Effector CD8-positive, alpha-beta T cell (primary cell): Measurements from ENCODE around the gene DUSP16.

ENCODE experiments used
- DNase-seq: peaks from one replicate; lab custom pipeline; 2025; lab: John Stamatoyannopoulos, UW

Gene DUSP16

DNA sequence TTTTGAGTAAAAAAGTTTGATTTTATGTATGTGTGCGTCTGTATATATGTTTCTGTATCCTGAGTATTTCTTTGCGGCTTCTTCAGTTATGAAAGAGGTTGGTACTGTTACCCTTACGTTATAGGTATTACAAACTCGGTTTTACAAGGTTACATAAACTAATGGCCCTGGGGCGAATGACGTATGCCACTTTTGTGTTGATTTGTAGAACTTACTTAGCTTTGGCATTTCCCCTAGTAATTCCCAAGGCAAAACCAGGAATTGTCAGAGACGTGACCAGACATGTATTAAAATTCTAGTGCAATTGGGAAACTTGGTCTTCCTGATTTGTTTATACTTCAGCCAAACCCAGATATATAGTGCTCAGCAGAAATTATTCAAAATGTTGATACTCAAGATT lies 93.3 kb downstream of the DUSP16 start:
- DNase-seq: no peak

DNA sequence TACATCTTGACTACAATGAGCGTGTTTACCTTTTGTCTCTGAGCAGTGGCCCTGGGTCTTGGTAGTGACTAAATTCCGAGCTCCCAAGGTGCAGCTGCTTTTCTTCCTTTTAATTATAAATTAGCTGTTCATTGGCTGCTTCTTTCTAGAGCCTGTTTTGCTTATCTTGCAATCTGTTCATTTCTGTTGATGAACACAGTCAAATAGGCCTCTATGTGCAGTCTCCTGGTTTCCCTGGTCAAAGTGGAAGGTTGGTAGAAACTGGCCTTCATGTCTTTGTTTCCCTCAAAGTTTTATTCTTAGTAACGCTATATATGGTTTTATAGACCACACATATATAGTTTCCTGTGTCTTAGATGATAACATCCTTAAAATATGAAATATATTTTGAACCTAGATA lies 94.1 kb downstream of the DUSP16 start:
- DNase-seq: no peak

DNA sequence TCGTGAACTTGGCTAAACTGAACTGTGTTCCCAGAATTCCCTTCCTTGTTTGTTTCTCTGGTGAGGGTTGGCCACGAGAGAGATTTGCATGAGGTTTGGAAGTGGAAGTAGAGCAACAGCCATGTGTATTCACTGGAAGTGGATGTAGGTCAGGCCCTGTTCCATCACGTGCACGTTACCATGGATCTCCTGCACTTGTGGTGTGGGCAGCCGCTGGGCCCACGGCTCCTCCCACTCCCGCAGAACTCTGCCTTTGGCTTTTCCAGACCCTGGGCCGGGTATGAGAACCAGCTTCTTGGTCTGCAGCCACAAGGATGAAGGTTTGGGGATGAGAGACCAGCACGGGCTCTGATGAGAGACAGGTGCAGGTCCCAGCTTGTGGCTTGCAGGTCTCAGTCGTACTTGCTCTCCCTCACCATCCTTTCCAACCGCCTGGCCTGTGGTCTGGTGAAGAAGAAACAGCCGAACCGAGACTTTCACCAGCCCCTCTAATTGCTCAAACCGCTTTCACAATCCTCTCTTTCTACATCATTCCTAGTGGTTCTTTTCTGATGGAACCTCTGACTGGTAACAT lies 94.9 kb downstream of the DUSP16 start:
- no peak for DNase-seq

DNA sequence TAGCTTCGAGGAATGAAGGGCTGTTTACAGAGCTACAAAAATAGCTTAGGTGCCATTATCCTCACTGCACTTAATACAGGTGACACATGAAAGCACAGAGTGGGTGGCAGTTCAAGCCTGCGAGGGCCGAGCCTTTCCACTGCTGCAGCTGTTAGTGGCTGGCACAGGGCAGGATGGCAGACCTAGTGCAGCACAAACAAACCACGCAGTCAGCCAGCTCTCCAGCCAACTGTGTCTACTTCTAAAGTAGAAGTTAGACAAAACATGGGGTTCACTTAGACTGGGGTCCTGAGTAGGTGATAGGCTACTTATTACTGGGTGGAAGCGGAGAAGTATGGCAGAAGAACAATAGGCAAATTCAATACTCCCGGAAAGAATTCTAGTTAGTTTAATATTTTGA lies 95.4 kb downstream of the DUSP16 start:
- no peak for DNase-seq

DNA sequence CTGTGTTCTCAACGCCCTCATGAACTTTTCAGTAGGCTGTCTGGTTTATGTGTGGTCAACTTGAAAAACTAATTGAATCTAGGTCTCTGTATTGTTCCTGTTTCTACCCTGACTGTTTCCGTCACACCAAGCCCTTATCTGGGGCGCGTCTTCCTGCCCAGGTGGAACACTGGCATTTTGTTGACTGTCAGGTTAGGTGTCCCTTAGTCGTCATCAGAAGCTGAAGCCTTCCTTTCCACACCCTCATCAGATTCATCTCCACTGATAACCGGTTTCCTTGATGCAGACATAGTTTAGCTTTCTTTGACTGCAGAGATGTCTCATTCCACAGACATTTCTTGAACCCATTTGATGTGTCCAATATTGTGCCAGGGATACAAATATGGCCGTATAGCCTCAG lies 96.5 kb downstream of the DUSP16 start:
- DNase-seq: peak; percentile 3

DNA sequence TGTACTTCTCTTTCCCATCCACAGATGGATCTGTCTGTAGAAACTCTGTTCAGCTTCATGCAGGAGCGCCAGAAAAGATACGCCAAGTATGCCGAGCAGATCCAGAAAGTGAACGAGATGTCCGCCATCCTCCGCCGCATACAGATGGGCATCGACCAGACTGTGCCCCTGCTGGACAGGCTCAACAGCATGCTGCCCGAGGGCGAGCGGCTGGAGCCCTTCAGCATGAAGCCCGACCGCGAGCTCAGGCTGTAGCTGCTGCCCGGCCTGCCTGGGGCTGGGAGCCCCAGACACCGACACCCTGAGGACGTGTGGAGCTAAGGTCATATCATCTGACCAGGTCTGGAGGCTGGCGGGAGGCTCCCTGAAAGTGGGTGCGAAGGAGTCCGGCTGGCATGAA lies 97.1 kb downstream of the DUSP16 start:
- DNase-seq: no peak

DNA sequence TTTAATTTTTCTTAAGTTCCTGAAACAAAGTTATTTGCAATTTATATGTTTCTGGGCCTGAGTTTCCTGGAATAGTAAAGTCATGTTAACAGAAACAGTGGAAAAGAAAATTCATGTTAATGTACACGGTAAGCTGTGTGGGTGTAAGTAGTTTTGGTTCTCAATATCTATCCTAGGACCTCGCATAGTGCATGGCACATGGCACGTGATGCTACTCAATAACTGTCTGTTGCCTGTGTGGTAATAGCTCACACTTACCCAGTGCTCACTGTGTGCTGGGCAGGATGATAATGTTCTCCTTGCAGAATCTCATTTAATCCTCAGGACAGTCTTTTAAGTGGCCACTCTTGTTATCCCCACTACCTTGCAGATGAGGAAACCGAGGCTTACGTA lies 100.7 kb downstream of the DUSP16 start:
- no peak for DNase-seq

DNA sequence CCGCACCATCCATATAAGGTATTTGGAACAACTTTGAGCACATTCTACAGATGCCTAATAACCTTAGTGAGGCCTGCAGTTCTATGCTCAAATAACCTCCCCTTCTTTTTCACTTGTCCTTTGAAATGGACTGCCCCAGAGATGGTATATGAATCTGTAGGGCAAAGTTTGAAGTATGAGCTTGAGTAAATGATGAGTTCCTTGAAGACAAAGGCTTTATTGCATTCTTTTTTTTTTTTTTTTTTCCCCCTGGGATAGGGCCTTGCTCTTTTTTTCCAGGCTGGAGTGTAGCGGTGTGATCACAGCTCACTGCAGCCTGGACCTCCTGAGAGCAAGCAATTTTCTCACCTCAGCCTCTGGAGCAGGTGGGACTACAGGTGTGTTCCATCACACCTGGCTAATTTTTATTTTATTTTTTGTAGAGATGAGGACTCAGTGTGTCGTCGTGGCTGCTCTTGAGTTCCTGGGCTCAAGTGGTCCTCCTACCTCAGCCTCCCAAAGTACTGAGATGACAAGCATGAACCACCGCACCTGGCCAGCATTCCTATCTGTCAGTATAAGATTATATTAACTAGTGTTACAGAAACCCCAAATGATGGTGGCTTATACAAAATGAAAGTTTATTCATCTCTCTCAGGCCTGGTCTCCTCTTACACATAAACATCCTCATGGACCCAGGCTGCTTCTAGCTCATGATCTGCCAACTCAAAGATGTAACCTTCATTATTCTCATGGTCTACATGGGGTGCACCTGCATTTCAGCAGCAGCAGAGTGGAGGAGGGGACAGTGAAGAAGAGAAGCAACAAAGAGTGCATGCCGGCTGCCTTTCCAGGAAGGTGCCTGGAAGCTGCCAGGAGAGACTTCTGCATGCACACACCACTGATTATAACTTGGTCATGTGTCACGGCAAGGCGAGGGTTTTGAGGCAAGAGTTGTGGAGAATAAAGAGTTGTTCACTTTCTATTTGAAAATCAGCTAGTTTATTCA lies 101.4 kb downstream of the DUSP16 start:
- DNase-seq: no peak

DNA sequence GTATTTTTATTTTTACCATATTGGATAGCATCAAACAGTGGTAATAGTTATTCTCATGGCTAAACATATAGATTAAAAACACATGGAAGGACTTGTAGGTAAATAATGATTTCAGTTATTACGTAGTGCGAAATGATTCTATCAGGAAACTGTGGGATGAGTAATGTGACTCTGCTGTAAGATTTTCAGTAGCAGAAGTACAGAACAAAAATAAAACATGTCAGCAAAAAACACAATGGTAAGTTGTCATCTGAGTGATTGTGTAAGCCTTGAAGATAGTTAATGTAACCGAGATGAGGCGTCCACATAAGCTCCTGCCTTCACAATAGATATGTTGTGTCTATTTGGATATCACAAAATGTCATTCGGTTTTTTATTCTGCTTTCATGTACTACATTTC lies 106.0 kb downstream of the DUSP16 start:
- no peak for DNase-seq

DNA sequence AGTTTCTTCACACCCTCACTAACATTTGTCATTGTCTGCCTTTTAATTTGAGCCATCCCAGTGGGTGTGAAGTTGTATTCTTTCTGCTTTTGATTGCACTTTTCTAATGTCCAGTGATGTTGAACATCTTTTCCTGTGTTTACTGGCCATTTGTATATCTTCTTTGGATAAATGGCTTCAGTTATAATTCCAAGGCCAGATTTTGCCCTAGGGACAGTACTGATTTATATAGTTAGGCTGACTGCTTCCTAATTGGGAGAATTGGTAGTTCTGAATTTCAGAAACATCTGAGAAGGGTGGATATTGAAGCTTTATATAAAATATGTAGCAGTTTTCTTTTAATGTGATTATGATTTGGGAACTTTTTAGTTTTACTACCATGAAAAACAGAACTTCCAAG lies 108.3 kb downstream of the DUSP16 start:
- DNase-seq: no peak

DNA sequence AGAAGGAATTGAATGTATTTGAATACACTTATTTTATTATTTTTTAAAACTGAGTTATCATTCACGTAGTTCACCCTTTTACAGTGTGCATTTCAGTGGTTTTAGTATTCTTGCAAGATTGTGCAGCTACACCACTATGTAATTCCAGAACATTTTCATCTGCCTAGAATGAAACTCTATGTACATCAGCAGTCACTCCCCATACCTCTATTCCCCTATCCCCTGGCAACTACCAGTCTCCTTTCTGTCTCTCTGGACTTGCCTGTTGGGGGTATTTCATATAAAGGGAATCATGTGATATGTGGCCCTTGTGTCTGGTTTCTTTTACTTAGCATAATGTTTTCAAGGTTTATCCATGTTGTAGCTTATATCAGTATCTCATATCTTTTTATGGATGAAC lies 109.0 kb downstream of the DUSP16 start:
- DNase-seq: no peak

DNA sequence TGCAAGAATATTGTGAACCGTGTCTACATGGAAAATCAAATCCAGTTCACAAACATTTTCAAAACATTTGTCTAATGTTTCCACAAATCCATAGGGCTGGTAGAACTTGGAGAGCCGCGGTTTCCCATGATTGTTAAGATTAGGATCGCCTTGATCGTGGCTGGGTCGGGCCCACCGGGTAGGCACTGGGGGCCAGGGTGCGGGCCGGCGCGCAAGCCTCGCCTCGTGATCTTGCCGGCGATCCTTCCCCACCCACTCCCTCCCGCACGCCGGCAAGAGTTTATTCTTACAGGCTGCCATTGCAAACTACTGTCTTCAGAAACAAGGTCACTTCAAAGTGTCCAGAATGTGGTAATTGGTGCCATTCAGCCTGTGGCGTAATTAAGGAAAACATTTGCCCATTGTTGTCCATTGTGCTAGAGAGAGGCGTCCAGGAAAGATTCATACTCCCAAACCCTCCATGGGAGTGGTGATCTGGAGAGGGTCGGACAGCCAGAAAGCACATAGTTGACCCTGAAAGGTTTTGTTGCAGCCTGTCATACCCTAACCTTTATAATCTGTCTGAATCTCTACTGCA lies 110.2 kb downstream of the DUSP16 start:
- no peak for DNase-seq

DNA sequence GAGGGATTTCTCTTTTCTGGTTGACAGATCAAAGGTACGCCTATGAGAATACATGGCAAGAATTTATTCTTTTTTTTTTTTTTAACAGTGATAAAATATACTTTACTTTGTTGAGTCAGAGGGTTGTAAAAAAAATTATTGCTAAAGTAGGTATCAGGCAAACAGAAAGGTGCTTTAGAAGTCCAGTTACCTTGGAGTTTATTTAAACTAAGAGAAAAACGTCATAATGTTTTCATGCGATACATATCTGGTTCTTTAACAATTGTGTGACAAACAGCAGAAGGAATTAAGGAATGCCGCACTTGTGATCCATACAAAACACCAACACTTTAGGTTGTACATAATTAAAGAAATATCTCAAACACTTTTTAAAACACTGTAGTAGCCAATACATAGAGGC lies 111.6 kb downstream of the DUSP16 start:
- no peak for DNase-seq

DNA sequence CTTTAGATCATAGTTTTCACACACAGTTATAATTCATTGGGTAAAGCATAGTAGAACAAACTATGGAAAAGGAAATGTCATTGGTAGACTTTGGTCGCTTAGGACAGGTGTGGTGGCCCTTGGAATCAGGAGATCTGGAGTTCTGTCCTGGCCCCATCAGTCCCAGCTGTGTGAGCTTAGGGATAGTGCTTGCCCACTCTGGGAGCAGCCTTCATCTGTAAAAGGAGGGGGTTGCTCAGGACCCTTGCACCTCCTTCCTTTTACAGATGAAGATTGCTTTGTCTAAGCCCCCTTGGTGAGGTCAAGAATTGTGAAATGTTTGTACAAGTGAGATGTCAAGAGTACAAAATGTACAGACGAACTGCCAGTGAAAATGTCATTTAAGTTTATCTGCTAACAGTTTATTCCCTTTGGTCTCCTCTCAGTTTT lies 112.6 kb downstream of the DUSP16 start:
- DNase-seq: no peak

DNA sequence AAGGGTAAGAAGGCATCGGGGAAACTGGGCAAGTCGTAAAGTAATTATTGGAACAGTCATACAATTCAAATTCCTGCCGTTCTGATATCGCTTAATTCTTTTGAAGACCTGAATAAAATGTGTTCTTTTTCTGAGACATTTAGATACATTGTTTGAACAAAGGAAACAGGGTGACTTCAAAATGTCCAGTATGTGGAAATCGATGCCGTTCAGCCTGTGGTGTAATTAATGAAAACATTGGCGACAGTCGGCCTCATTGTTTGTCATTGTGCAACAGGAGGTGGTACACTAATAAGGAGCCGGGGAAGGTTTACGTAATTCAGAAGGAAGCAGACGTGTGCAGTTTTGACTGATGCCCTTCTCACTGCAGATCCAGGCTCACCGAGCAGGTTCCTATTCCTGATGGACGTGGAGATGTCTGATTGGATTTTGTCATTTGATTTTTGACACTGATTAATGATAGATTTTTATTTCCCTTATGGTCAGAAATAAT lies 113.1 kb downstream of the DUSP16 start:
- no peak for DNase-seq

DNA sequence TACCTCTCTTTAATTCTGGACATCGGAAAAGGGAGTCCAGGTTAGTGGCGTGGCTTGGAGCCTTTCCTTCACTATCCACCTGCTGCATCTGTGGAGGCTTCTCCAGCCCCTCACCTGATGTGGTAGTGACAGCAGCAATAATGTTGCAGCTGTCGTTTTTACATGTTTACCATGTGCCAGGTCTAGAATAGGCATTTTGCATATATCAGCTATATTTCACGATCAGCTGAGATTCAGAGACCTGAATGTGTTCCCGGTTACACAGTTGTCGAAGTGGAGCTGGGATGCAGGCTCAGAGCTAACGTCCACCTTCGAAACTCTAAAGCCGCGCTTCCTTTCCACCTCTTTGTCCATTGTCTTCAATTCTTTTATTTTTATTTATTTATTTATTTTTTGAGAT lies 114.8 kb downstream of the DUSP16 start:
- DNase-seq: no peak

DNA sequence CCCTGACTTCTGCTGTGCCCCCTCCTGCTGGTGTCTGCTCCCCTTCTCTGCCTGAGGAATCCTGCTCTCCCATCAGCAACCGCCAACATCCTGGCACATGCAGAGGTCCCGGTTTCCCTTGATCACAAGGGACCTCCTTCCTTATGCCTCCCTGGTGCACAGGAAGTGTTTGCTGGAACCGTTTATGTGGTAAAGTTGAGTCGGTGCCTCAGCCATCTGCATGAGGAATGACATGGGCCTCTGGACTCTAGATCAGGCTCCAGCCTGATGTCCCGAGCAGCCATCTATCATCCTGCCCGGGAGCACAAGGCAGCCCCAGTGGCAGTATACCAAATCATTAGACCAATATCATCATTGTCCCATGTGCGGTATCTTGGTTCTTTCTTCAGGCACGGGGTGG lies 115.4 kb downstream of the DUSP16 start:
- DNase-seq: no peak

DNA sequence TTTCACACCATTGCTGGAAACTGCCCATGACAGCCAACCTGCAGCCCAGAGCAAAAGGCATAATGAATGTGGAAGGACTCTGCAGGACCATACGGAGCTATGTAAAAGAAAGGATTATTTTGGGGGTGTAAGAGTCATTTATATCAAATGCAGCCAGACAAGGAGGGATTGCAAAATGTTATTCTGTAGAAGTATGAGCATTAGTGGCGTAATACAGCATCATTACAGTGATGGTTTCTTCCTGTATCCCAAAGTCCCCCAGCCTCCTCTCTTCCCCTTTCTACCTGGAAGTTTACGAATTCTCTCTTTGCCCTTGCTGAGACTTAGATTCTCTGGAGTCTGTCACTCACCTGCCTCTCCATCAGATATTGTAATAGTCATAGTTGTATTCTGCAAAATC lies 115.9 kb downstream of the DUSP16 start:
- DNase-seq: no peak

DNA sequence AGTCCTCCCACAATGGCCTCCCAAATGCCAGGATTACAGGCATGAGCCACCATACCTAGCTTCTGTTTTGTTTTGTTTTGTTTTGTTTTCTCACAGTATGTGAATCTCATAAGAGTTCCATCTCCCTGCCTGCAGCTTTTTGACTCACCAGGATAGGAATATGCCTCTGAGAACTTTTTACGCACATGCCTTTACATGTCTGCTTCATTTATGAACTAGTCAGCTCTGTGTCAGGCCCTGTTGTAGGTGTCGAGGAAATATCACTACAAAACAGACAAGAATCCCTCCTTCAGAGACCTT lies 116.8 kb downstream of the DUSP16 start:
- no peak for DNase-seq

DNA sequence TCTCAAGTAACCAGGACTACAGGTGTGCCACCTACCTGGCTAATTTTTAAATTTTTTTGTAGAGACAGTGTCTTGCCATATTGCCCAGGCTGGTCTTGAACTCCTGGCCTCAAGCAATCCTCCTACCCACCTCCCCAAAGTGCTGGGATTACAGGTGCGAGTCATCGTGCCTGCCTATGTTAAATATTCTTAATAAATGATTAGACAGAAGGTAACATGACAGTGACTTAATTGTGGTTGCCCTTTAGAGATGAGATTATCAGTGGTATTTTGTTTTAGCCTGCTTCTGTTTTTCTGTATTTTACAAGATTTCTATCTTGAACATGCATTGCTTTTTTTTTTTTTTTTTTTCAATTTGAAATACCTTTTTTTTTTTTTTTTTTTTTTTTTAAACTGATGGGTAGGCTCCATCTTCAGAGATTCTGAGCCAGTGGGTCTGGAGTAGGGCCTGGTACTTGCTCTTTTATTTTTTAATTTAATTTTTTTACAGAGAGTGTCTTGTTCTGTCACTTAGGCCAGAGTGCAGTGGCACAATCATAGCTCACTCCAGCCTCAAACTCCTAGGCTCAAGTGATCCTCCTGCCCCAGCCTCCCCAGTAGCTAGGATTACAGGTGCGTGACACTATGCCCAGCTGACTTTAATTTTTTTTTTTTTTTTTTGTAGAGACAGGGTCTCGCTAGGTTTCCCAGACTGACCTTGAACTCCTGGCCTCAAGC lies 117.3 kb downstream of the DUSP16 start:
- DNase-seq: no peak

DNA sequence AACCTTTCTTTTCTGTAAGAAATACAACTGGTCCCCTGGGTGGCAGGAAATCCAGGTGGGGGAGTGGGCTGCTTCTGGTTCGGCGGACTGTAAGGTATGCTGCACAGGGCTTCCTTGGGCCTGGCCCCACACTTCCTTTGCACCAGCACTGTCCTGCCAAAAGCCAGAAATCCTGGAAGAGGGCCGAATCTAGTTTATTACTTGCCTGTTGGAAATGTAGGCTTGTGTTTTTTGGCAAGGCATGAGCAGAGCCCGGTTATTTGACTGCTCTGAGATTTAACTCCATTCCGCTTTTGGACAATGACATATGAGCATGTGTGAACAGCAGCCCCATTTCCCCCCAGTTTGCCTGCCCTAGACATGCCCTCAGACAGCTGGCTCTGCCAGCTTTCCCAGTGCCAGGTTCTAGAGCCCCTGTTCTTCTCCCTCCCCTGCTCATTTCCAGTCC lies 119.2 kb downstream of the DUSP16 start:
- DNase-seq: no peak

DNA sequence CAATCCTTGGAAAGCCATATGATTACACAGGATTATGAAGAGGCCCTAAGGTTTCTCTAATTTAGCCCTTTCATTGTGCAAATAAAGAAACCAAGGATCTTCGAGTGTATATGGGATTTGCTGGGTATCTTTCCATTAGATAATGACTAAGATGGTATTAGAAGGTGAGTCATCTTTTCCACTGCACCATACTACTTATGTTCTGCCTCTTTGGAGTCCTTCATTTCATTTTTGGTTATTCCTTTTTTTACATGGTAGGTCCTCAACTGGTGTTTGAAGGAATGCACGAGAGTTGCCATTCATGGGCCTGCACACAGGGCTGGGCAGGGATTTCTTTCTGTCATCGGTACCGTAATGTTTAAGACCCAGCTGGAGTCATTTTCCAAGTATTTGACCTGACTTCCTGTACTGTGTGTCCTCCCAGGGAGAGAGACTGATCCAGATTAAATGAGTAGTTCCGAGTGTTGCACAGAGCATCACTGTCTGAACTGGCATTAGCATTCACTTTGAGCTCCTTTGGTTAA lies 120.1 kb downstream of the DUSP16 start:
- no peak for DNase-seq
